Activated CD4-positive, alpha-beta T cell treated with anti-CD3 and anti-CD28 coated beads for 1 hour (primary cell): ENCODE data around the gene ZBTB16.

Experiments
- DNase-seq: peaks from one replicate; pipeline ENCODE4 v3.0.0-alpha.2; 2020

ZBTB16 gene

DNA sequence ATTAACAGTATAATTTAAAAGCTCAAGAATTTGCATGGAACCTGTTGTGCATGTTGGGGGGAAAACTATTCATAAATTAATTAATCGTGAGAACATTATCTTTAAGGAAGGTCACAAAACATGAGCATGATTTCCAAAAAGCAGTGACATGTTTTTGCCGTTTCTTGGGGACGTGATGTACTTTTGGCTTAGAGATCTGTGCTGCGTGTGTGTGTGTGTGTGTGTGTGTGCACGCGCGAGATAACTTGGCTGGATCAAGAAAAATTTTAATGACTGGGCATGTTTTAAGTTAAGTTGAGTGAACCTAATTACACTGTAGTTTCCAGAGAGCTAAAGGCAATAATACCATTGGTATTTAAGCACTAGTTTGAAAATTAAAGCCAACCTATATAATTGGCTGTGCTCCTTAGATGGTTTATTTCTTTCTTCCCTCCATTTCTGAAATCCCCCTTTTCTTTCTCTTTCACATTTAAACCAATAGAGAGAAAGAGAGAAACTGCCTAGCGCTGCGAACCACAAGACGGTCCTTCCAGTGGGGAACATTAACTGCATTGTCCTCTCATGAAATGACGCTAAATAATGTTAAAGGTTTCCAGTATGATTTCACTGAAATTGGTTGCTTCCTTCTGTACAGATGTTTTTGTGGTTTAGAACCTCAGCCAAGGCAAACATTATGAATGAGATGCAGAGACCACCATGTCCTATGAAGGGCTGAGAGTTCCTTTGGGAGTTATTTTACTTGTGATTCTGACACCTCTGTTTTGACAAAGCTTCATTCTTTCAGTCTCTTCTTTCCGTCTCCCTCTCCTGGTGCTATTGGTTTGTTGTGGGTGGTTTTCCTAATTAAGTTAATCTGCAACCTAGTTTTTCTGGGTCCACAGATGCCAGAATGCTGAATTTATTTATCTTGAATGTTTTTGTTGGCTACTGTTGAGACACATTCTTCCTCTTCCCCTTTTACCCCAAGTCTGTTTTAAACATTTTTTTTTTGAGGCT, 51.7 kb downstream of the ZBTB16 start:
- DNase-seq: no peak

DNA sequence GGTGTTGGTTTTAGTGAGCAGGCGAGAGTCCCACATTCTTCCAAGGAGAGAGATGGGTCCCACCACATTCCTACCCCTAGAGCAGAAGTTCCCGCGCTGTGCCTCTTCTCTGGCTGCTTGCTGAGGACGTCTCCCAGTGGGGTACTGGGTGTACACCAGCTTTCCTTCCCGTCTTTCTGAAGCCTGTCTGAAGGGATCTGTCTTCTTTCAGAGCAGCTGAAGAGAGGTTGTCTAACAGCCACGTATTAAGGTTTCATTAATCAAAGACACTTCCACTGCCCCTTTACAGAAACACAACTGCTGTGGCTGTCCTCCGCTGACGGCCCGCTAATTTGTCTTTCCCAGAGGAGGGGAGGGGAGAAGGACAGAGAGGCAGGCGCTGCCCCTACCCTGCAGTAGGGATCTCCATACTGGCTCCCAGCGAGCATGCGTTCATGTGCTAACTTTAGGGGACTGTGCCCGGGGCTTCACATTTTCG, 56.0 kb downstream of the ZBTB16 start:
- DNase-seq: no peak

DNA sequence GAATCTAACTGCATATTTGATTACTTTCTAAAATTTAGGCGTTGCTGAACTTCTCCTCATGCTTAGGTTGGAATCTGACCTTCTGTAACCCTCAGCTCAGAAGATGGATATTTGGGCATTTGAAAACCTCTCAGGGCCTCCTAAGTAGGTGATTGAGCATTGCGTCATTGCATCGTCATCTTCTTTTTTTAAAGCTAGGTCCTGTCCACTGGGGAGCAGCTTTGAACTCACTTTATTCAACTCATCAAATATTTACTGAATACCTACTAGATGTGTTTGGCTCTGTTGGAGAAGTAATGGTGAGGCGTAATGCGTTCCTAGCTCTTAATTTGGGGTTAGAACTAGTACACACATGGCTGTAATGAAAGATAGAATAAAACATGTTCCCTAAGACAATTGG, 56.8 kb downstream of the ZBTB16 start:
- no peak for DNase-seq

DNA sequence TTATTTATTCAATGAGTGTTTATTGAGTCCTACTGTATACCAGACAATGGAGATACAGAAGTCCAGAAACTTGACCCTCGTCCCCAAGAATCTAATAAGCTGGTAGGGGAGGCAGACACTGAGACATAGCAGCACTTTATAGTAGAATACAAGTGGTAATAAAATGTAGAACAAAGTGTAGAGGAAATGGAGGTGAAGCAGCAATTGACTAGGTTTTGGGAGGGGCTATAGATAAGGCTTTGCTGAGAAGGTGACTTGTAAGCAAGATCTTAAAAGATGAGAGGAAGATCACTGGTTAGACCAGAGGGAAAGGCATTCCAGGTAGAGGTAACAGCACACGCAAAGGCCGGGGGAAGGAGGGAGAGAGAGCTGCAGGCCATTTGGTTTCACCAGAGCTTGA, 57.3 kb downstream of the ZBTB16 start:
- DNase-seq: no peak

DNA sequence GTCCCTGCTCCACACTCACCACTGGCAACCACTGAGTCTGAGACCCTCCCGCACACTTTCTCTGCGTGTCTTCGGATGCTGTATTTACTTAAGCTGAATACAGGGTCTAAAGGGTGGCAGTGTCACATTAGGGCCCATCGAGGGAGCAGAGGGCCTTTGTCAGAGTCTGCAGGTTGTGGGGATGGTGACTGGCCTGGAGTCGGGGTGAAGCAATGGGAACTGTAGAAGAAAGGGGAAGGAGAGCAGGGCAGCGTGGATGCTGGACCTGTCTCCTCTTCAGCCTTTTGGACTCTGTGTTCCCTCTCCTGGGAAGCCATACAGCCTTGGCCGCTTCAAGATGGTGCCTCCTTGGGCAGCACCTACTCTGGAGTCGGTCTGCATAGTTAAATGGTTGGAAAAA, 61.1 kb downstream of the ZBTB16 start:
- no peak for DNase-seq

DNA sequence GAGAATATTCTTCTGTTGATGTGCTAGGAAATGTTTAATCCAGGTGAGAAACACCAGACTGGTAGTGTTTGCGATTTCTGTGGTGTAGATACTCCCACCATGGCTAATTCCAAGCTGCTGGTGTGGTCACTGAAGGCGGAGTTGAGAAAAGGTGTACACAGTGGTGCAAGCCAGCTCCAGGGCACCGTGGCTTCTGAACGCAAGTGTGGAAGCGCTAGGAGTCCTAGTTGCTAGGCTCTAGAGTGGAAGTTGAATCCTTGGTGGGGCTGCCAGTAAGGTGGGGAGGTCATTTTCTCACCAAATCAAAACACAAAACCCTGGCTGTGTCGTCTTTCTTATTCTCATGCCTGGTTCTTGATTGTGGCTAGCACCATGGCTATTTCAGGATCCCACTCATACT, 61.6 kb downstream of the ZBTB16 start:
- no peak for DNase-seq

DNA sequence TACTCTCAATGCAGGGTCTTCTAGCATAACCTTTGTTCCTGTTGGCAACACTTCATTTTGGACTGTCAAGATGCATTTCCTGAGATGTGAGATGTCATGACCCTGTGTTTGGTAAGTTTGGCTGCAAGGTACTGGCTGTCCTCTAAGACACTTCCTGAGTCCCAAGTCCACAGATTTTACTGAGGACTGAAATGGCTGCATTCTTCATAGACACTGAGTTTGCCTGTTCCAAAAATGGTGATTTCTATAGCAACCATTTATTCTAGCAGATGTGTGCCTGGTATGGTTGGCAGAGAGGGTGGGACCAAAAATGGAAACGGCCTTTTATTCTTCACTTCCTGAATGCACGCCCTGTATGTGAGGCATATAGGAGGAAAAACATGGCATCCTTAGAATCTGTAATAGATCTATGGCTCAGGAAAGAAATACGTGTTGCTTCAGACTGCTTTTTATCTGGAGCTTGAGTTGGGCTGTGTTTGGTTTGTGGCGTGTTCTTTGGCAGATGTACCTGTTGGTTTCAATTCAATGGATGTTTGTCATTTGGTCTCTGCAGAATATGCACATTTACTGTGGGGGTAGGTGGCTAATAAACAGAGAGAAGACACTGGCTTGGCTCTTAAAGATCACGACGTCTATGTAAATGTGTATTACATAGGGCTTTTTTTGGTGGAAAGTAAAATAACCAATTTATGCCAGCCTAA, 62.4 kb downstream of the ZBTB16 start:
- DNase-seq: no peak

DNA sequence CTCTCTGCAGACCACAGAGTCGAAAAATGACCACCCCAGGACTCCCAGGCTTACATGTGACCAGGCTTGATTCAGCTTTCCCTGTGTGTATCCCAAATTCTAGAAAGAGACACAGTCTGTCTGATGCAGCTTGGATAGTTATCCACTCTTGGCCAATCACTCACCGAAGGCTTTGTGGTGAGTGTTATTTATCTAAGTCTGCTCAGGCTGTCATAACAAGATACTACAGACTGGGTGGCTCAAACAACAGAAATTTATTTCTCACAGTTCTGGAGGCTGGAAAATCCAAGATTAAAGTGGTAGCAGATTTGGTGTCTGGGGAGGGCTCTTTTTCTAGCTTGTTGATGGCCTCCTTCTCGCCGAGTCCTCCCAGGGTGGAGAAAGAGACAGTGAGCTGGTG, 63.2 kb downstream of the ZBTB16 start:
- no peak for DNase-seq

DNA sequence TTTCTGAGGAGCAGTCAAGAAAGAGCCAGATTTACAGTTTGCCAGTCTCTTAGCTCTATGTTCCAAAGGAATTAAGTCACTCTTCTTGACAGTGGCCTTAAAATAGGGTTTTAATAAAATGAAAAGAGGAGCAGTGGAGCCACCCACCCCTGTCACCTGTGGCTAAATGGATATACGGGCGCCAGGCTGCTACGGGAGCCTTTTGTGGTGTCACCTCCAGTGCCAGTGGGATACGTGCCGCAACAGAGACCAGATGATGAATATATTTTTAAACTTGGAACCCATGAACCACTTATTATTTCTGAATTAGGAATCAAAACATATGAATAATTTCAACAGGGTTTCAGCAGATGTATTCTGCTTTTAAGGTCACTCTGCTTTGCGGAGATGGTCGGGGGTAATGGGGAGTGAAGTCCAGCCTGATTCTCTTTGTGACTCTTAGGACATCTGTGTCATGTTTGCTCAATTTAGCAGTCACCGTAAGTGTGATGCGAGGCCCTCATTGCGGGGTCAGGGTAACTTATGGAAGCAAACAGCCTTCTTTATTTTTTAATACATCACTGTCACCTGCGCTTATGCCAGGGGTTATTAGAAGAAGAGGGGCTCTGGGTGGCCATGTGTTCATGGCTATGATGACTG, 64.3 kb downstream of the ZBTB16 start:
- no peak for DNase-seq

DNA sequence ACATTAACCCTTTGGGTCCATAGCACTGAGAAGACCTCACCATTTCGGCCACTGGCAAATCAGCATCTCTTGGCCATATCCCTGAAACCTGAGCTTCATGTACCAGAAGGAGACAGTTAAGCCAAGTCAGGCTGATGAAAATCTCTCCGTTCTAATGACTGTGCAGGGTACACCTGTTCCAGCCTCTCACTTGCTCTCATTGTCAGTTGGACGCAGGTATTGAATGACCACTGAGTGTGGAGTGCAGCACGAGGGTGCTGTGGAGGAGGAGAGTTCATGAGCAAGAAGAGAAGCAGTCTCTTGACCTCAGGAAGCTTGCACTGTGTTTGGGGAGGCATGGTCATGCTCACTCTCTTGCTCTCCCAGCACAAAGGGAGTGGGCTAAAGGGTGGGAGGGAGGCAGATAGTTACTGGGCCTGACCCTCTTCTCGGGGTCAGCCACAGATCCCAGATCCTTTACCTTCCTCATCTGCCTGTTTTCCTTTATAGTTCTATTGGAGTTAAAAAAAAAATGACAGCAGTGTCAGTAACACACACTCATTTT, 65.2 kb downstream of the ZBTB16 start:
- DNase-seq: no peak

DNA sequence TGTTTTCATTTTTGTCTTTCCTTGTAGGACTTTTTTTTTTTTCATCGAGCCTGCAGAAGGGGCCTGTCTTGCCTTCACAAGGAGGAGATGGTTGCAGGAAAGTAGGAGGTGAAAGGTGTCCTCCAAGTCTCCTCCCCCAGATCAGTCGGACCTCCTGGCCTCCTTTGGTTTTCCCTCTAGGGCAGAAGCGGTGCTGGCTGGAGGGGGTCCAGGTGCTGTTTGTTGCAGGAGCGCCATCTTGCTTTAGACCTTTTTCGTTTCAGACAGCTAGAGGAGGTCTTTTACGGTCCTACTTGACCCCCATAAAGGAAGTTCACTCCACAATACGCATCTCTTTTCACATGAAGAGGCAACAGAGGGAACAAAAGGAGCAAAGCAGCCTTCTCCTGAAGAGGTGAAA, 66.0 kb downstream of the ZBTB16 start:
- no peak for DNase-seq

DNA sequence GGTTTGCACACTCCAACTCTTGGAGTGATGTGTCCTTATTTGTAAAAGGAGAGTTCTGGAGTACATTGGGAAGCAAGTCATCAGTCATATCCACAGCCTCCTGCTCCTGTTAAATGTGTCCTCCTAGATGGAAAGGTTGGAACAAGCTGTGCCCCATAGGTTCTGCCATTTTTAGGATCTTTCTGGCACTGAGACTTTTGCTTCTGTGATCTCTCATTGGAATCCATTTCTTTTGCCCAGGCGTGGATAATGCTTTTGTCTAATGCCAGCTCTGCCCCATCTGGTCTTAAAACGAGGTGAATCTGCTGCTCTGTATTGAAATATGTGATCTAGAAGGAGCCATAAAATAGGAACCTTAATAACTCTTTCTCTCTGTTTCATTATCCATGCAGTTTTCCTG, 66.4 kb downstream of the ZBTB16 start:
- no peak for DNase-seq

DNA sequence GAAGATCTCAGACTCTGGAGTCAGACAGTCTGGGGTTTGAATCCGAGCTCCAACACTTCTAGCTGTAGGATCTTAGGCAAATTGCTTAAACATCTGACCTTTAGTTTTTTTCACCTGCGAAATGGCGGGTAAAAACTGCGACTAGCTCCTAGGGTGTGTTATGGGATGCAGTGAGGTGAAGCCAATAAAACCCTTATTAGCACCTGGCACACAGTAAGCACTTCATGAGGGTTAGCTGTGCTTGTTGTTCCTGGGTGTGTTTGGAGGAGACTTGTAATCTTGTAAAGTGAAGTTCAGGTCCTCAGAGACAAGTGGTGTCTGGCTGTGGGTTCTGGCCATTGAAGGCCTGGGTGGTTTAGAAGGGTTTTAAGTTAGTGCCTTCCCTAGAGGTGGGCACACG, 68.9 kb downstream of the ZBTB16 start:
- no peak for DNase-seq

DNA sequence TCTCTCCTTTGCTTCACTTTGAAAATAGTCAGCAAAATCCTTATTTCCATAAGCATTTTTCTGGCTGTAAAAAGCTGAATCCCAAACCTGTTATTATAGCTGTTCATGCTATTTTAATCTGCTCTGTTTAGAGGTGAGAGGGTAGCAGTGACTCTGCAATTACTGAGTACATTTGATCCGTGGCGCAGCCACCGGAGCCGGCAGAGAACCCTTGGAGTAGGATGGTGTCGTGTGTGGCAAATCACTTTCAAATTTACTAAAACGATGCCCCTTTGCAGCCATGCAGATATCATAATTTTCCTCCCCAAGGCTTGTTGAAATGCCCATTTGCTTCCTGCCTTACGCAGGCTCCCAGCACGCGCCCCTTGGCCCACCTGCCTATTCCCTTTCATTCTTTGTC, 69.6 kb downstream of the ZBTB16 start:
- no peak for DNase-seq

DNA sequence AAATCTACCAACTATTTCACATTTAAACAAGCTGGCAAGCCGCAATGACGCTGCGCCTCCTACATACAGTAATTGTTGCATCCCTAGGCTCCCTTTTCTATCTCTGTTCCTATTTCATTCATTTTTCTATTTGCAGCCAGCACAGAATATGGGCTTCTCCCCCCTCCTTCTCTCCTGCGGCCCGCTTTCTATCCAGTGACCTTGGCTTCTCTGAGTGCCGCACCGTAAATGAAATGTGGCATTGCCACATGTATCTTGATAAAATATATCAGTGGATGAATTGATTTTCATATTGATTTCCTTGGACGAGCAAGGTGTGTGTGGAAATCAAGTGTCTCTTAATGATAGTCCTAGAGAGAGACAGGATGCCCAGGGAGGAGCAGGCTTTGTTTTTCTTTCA, 70.2 kb downstream of the ZBTB16 start:
- DNase-seq: no peak

DNA sequence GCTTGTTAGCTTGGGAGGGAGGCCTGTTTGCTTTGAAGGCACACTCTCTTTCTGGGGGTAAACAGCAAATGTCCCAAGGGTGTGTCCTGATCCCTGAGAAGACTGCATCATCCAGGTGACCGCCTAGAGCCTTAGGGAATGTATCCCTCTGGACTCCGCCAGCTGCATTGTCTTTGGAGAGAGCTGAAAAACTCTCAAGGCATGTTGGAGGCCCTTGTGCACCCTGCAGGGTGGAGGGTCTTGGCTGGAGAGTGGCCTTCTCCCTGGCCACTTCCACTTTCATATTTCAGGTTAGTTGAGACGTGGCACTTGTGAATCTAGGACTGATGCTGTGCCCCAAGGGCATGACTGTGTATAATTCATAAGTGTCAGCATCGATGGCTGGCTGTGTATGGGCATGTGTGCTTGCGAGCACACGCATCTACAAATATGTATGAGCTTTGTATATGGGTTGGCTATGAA, 70.6 kb downstream of the ZBTB16 start:
- no peak for DNase-seq

DNA sequence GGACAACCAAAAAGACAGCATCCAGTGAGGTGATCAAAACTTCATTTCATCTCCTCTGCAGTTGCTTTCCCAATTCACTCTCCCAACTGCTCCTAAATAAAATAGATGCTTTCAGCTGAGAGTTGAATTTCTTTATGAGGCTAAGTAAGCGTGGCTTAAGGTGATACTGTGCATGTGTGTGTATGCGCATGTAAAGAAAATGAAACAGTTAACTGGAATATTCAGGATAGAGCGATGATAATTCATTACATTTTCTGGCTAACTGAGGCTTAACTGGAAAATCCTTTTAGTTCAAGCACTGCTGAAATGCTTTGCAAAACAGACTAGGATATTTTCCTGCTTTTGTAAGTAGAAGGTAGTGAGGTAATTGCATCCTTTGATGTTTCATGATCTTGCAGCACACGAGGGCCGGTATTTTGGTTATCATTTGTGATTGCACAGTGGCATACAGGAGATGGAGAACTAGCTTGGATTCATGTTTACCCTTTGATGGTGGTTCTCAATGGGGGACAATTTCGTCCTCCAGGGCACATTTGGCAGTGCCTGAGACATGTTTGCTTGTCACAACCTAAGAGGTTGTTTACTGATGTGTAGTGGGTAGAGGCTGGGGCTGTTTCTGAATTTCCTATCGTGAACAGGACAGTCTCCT, 71.2 kb downstream of the ZBTB16 start:
- no peak for DNase-seq

DNA sequence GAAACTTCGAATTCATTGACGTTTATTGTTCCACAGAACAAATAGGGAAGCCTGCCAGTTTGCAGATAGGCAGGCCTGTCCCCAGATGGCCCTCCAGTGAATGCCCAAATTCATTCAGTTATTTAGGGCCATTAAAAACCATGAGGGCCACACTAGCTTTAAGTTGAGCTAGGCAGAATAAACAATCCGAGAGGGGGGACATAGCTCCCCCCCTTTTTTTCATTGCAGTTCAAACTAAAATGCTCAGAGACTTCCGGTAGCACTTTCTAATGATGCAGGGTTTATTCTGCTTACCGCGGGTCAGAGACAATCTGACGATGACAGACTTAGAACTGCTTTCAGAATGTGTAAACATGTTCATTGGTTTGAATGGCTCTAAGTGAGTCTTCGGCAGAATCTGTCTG, 72.0 kb downstream of the ZBTB16 start:
- DNase-seq: no peak

DNA sequence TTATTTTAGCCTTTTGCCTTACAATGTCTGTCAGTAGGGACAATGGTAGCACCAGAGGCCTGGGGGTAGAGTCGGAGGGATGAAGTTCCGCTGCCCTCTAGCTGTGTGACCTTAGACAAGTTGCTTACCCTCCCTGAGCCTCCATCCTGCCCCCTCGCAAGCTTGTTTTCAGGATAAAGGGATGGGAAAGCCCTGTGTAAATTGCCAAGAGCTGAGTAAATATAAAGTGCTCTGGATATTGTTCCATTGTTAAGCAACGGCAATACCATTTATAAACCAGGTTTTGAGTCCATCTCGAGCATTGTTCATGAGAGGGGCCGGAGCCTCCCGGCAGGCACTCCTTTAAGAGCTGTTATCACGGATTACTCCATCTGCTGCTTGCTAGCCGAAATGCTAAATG, 72.9 kb downstream of the ZBTB16 start:
- no peak for DNase-seq

DNA sequence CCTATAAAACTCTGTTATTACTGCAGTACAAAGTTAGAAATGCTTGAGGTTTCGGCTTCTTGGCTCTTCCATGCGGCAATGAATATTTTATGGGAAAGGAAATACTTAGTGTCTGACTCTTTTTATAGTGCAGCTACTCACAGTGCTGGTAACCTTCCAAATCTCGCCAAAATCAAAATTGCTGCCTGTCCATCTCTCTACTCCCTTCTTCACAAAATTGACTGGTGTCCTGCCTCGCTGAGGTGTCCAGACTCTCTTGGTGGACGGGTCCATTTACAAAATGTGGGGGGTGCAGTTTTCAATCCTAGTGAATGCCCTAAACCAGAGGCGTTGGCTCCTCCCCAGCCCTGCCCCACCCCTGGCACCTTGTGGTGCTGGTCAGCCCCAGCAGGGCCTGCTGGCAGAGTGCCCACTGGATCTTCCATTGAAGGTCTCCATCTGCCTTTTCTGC, 73.5 kb downstream of the ZBTB16 start:
- DNase-seq: no peak

DNA sequence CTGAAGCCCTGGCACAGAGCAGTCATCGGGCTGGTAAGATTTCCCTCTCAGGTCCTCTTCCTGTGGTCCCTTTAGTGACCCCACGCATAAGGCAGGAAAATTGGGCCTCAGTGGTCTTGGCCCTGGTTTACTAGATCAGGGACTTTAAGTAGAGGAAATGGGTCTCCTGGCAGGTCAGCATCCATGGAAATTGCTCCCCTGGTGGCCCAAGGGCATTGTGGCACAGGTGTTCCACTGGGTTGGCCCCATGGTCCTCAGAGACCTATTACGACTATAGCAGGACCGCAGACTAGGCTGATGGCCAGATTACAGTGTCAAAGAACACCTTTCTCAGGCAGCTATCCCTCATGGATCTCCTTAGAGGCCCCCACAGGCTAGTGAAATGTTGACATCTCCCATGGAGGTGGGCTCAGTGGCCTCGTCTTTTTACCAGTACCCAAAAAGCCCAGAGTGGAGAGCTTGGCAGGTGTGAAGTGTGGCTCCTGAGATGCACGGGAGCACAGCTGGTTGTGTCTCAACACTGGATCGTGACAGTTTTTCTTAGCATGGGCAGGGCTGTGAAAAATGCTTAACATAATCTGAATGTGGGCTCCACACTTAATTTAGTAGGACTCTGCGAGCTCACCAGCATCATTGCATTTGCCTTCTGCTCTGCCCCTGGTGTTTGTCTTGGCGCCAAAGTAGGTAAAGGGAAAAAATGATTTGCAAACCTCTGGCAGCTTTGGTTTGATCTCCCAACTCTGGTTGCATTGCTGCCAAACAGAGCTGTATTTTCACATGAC, 74.2 kb downstream of the ZBTB16 start:
- no peak for DNase-seq

DNA sequence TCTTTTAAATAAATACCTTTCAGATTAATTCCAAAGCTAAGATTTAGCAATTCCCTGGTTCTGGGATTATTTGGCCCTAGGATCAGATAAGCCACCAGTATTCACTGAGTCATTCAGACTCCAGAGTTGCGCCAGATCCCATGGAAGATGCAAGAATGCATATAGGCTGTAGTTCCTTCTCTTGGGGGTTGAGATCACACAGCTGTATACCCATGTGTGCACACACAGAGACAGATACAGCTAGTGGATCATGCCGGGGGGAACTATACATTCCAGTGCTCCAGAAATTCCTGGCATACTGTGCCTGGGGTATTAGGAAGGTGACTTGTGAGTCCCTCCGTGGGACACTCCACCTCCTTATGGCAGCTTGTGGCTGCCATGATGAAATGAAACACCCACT, 75.4 kb downstream of the ZBTB16 start:
- no peak for DNase-seq
